Esophagus (tissue), 2 donors: Measurements from ENCODE around the gene RCAN2. TPM values are rescaled to one million over a fixed set of nuclear protein-coding genes. Genes with fewer than 3 reads are reported as not detected.

ENCODE experiments used
- H3K27ac ChIP-seq, 2 donors: one replicate each; pipeline ENCODE4 v1.5.1; 2013; ENCODE audit warnings: low read depth in 2 of 2, mild to moderate bottlenecking in 2 of 2, inconsistent platforms in 1 of 2, low read length in 1 of 2, moderate library complexity in 1 of 2
- H3K27me3 ChIP-seq, 2 donors: one replicate each; pipeline ENCODE4 v1.6.1; 2013; ENCODE audit warnings: low read length in 2 of 2, control low read depth in 1 of 2, mild to moderate bottlenecking in 1 of 2; ENCODE audit not compliant: insufficient read depth in 2 of 2, control insufficient read depth in 1 of 2
- H3K36me3 ChIP-seq, 2 donors: one replicate each; pipeline ENCODE4 v1.6.1; 2013; ENCODE audit warnings: low read length in 1 of 2; ENCODE audit not compliant: control insufficient read depth in 2 of 2, insufficient read depth in 2 of 2
- H3K4me1 ChIP-seq, 2 donors: one replicate each; pipeline ENCODE4 v1.6.1; 2013; ENCODE audit warnings: low read length in 1 of 2; ENCODE audit not compliant: control insufficient read depth in 2 of 2, insufficient read depth in 2 of 2
- H3K4me3 ChIP-seq, 2 donors: one replicate each; pipeline ENCODE4 v1.5.1; 2013; ENCODE audit warnings: low read length in 2 of 2, mild to moderate bottlenecking in 2 of 2, low read depth in 1 of 2, moderate library complexity in 1 of 2
- H3K9me3 ChIP-seq, 2 donors: one replicate each; pipeline ENCODE4 v1.6.1; 2013; ENCODE audit warnings: mild to moderate bottlenecking in 2 of 2, low read depth in 1 of 2, low read length in 1 of 2, moderate library complexity in 1 of 2; ENCODE audit not compliant: control insufficient read depth in 2 of 2, insufficient read depth in 1 of 2
- WGBS, 2 donors: extraction: QIAGEN DNeasy Blood & Tissue Kit; methylation state at CpG; one replicate each; pipeline ENCODE4 v1.1.7; 2013; 5-methylcytosine and 5-hydroxymethylcytosine counted together
- polyA plus RNA-seq, 2 donors: library from polyadenylated mRNA; stranded (reverse); fragments of 200-250 nt; gene quantifications; one replicate each; pipeline ENCODE4 v1.2.3, GENCODE V29; 2013
- donor health status: healthy with polysubstance abuse.
- donor health status: Bipolar disorder and iron deficiency.

RCAN2 gene
- polyA plus RNA-seq, 2 donors, result 2.1 to 4.8 TPM

- WGBS, 2 donors, result 83 to 87% methylated on average over 3 of the region's 3 CpGs
Measured at GRCh38 chr6:46472243-46472642, 19.0 kb downstream of the RCAN2 start.

GRCh38 chr6:46469021-46469420 is 22.2 kb downstream of the RCAN2 start:
- Histone ChIP-seq H3K27ac (peak overlapping the region in 1 of 2 donors; percentile 5), H3K27me3 (no peaks in the 10 kb centered on the region), H3K4me1 (no peaks in the 10 kb centered on the region), H3K9me3 (no peaks in the 10 kb centered on the region), H3K36me3 (no peaks in the 10 kb centered on the region), H3K4me3 (no peak overlapping the region)
- 53 to 66% methylated on average over 2 of the region's 2 CpGs for WGBS, 2 donors

More at GRCh38 chr6:46472243-46472642, 19.0 kb downstream of the RCAN2 start:
- Histone ChIP-seq H3K9me3 (no peaks in the 10 kb centered on the region), H3K4me3 (no peak overlapping the region), H3K27me3 (no peaks in the 10 kb centered on the region), H3K27ac (no peak overlapping the region), H3K4me1 (no peaks in the 10 kb centered on the region), H3K36me3 (no peaks in the 10 kb centered on the region)

- no peak overlapping the region for H3K4me3 ChIP-seq
- H3K27me3 ChIP-seq, result no peaks in the 10 kb centered on the region
- 75 to 76% methylated on average over 9 of the region's 9 CpGs for WGBS, 2 donors
- H3K27ac ChIP-seq, result no peak overlapping the region
- H3K4me1 ChIP-seq, result no peaks in the 10 kb centered on the region
- no peaks in the 10 kb centered on the region for H3K9me3 ChIP-seq
- H3K36me3 ChIP-seq, result no peaks in the 10 kb centered on the region
Measured at GRCh38 chr6:46468403-46469010, 22.7 kb downstream of the RCAN2 start.

GRCh38 chr6:46466570-46466969 is 24.7 kb downstream of the RCAN2 start:
- Histone ChIP-seq H3K36me3 (no peaks in the 10 kb centered on the region), H3K9me3 (no peaks in the 10 kb centered on the region), H3K27ac (no peak overlapping the region), H3K4me1 (no peaks in the 10 kb centered on the region), H3K4me3 (no peak overlapping the region), H3K27me3 (no peaks in the 10 kb centered on the region)
- 72 to 82% methylated on average over 4 of the region's 4 CpGs for WGBS, 2 donors

- Histone ChIP-seq H3K4me3 (no peak overlapping the region), H3K9me3 (no peaks in the 10 kb centered on the region), H3K27me3 (no peaks in the 10 kb centered on the region), H3K36me3 (no peaks in the 10 kb centered on the region), H3K4me1 (no peaks in the 10 kb centered on the region), H3K27ac (no peak overlapping the region)
- WGBS, 2 donors, result 47 to 58% methylated on average over 4 of the region's 4 CpGs
Measured at GRCh38 chr6:46465294-46466165, 25.7 kb downstream of the RCAN2 start.

- no peak overlapping the region for H3K27ac ChIP-seq
- WGBS, 2 donors, result 83 to 94% methylated on average over 2 of the region's 2 CpGs
- no peaks in the 10 kb centered on the region for H3K27me3 ChIP-seq
Measured at GRCh38 chr6:46456297-46456696, 35.0 kb downstream of the RCAN2 start.

GRCh38 chr6:46454691-46455090 is 36.6 kb downstream of the RCAN2 start:
- Histone ChIP-seq H3K36me3 (no peaks in the 10 kb centered on the region), H3K9me3 (no peaks in the 10 kb centered on the region), H3K4me1 (no peaks in the 10 kb centered on the region), H3K27me3 (no peaks in the 10 kb centered on the region), H3K4me3 (no peak overlapping the region), H3K27ac (no peak overlapping the region)
- 88% methylated on average over 1 of the region's 1 CpG for WGBS, 2 donors

More at GRCh38 chr6:46456297-46456696, 35.0 kb downstream of the RCAN2 start:
- H3K36me3 ChIP-seq, result no peaks in the 10 kb centered on the region
- no peak overlapping the region for H3K4me3 ChIP-seq
- H3K9me3 ChIP-seq, result no peaks in the 10 kb centered on the region
- no peaks in the 10 kb centered on the region for H3K4me1 ChIP-seq

GRCh38 chr6:46453741-46454316 is 37.4 kb downstream of the RCAN2 start:
- Histone ChIP-seq H3K9me3 (no peaks in the 10 kb centered on the region), H3K4me1 (no peaks in the 10 kb centered on the region), H3K27me3 (no peaks in the 10 kb centered on the region), H3K36me3 (no peaks in the 10 kb centered on the region), H3K4me3 (no peak overlapping the region), H3K27ac (no peak overlapping the region)
- 45 to 57% methylated on average over 3 of the region's 3 CpGs for WGBS, 2 donors

- H3K27ac ChIP-seq, result no peak overlapping the region
- WGBS, 2 donors, result 40 to 45% methylated on average over 4 of the region's 4 CpGs
- H3K27me3 ChIP-seq, result no peaks in the 10 kb centered on the region
- H3K9me3 ChIP-seq, result no peaks in the 10 kb centered on the region
- H3K4me1 ChIP-seq, result no peaks in the 10 kb centered on the region
- no peak overlapping the region for H3K4me3 ChIP-seq
- no peaks in the 10 kb centered on the region for H3K36me3 ChIP-seq
Measured at GRCh38 chr6:46453216-46453615, 38.0 kb downstream of the RCAN2 start.
